GM03348 (cell line): ENCODE data around the gene CFAP299.
"Not testable (repeated sequence)": the region's sequence is repeated elsewhere in the genome, so short reads cannot be mapped to it uniquely, and the experiment has no call there.

Source experiments
- DNase-seq: peaks from one replicate; pipeline ENCODE4 v3.0.0; 2012; ENCODE audit warnings: low spot score

CFAP299 gene

GRCh38 chr4:80726471-80726870 is 390.9 kb downstream of the CFAP299 start:
- no peak for DNase-seq

GRCh38 chr4:80730158-80730557 is 394.6 kb downstream of the CFAP299 start:
- DNase-seq: no peak

- DNase-seq: no peak
Measured at GRCh38 chr4:80731436-80731835, 395.9 kb downstream of the CFAP299 start.

- no peak for DNase-seq
Measured at GRCh38 chr4:80732010-80732409, 396.5 kb downstream of the CFAP299 start.

GRCh38 chr4:80740375-80740774 is 404.8 kb downstream of the CFAP299 start:
- DNase-seq: no peak

GRCh38 chr4:80749558-80749957 is 414.0 kb downstream of the CFAP299 start:
- DNase-seq: not testable (repeated sequence)

- no peak for DNase-seq
Measured at GRCh38 chr4:80751200-80751599, 415.7 kb downstream of the CFAP299 start.

- no peak for DNase-seq
Measured at GRCh38 chr4:80767944-80768343, 432.4 kb downstream of the CFAP299 start.

- DNase-seq: no peak
Measured at GRCh38 chr4:80776168-80776567, 440.6 kb downstream of the CFAP299 start.

GRCh38 chr4:80781431-80781830 is 445.9 kb downstream of the CFAP299 start:
- DNase-seq: no peak

GRCh38 chr4:80787306-80787705 is 451.8 kb downstream of the CFAP299 start:
- DNase-seq: no peak

- no peak for DNase-seq
Measured at GRCh38 chr4:80788798-80789197, 453.3 kb downstream of the CFAP299 start.

- DNase-seq: no peak
Measured at GRCh38 chr4:80790152-80790551, 454.6 kb downstream of the CFAP299 start.

- DNase-seq: not testable (repeated sequence)
Measured at GRCh38 chr4:80793660-80794059, 458.1 kb downstream of the CFAP299 start.

GRCh38 chr4:80798082-80798481 is 462.6 kb downstream of the CFAP299 start:
- DNase-seq: no peak

GRCh38 chr4:80800719-80801118 is 465.2 kb downstream of the CFAP299 start:
- not testable (repeated sequence) for DNase-seq

GRCh38 chr4:80803337-80803736 is 467.8 kb downstream of the CFAP299 start:
- DNase-seq: no peak

GRCh38 chr4:80806472-80806871 is 470.9 kb downstream of the CFAP299 start:
- no peak for DNase-seq

- no peak for DNase-seq
Measured at GRCh38 chr4:80809039-80809729, 473.7 kb downstream of the CFAP299 start.

GRCh38 chr4:80811406-80811805 is 475.9 kb downstream of the CFAP299 start:
- DNase-seq: no peak

- DNase-seq: no peak
Measured at GRCh38 chr4:80812145-80812544, 476.6 kb downstream of the CFAP299 start.

GRCh38 chr4:80814266-80814665 is 478.7 kb downstream of the CFAP299 start:
- DNase-seq: no peak

GRCh38 chr4:80831383-80832361 is 496.1 kb downstream of the CFAP299 start:
- DNase-seq: peak; percentile 18
